Measurements from ENCODE around the gene SSUH2. TPM values are rescaled to one million over a fixed set of nuclear protein-coding genes. Genes with fewer than 3 reads are reported as not detected.
"Not testable (repeated sequence)": the region's sequence is repeated elsewhere in the genome, so short reads cannot be mapped to it uniquely, and the experiment has no call there.

SSUH2 gene
- total RNA-seq, 4 donors from 2014 or later = 0.32 to 5.1 (median 0.66) TPM; not detected in 1

- Histone ChIP-seq H3K4me3 (peak overlapping the region in 2 of 4 donors; percentile 19 to 24), H3K27ac (replicated peaks in 1 of 4) (peak overlapping the region in 1 of 4 donors; percentile 57), H3K36me3 (no peaks in the 10 kb centered on the region), H3K4me1 (peaks cover 0 to 8% (median 4%) of the 10 kb centered on the region in 4 donors), H3K27me3 (peaks cover 0 to 32% (median 0%) of the 10 kb centered on the region in 4 donors), H3K9me3 (no peaks in the 10 kb centered on the region)
- WGBS = no CpG with 5 or more reads among the region's 19 CpGs
- TF ChIP-seq EP300 (IDR thresholded peaks at IDR 0.05) = no peak
- TF ChIP-seq, protein P1, sequence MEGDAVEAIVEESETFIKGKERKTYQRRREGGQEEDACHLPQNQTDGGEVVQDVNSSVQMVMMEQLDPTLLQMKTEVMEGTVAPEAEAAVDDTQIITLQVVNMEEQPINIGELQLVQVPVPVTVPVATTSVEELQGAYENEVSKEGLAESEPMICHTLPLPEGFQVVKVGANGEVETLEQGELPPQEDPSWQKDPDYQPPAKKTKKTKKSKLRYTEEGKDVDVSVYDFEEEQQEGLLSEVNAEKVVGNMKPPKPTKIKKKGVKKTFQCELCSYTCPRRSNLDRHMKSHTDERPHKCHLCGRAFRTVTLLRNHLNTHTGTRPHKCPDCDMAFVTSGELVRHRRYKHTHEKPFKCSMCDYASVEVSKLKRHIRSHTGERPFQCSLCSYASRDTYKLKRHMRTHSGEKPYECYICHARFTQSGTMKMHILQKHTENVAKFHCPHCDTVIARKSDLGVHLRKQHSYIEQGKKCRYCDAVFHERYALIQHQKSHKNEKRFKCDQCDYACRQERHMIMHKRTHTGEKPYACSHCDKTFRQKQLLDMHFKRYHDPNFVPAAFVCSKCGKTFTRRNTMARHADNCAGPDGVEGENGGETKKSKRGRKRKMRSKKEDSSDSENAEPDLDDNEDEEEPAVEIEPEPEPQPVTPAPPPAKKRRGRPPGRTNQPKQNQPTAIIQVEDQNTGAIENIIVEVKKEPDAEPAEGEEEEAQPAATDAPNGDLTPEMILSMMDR (IDR thresholded peaks at IDR 0.05) = no peak
- no peak for TF ChIP-seq POLR2AphosphoS5 (IDR thresholded peaks at IDR 0.05)
- no peak for TF ChIP-seq POLR2A (IDR thresholded peaks at IDR 0.05; ENCODE audit: low read depth)
- intact Hi-C loops (cut with DNase I) = no loop called here
- no peak for DNase-seq (ENCODE audit: extremely low spot score)
Measured at GRCh38 chr3:8678751-8679150, 34.2 kb upstream of the SSUH2 start.

DNA sequence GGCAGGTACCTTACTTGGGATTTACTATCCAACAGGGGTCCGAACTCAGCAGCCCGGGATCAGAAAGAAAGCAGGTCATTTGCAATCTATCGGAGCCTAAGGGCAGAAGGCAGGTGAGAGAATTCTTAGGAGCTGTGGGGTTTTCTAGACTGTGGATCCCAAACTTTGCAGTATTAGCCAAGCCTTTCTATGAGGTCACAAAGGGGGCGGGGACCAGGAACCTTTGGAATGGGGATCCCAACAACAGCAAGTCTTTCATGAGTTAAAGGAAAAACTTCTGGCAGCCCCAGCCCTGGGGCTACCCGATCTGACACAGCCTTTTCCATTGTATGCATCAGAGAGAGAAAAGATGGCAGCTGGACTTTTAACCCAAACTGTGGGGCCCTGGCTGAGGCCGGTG is 32.7 kb upstream of the SSUH2 start:
- Histone ChIP-seq H3K27ac (replicated peaks in 1 of 4) (peak overlapping the region in 1 of 4 donors; percentile 60), H3K4me3 (peak overlapping the region in 3 of 4 donors; percentile 23 to 30 (median 25)), H3K27me3 (peaks cover 0 to 32% (median 0%) of the 10 kb centered on the region in 4 donors)
- DNase-seq (ENCODE audit: extremely low spot score); H3K36me3 ChIP-seq; H3K9me3 ChIP-seq; intact Hi-C loops (cut with DNase I); H3K4me1 ChIP-seq: not testable (repeated sequence)
- 79% methylated on average over 4 of the region's 6 CpGs for WGBS

DNA sequence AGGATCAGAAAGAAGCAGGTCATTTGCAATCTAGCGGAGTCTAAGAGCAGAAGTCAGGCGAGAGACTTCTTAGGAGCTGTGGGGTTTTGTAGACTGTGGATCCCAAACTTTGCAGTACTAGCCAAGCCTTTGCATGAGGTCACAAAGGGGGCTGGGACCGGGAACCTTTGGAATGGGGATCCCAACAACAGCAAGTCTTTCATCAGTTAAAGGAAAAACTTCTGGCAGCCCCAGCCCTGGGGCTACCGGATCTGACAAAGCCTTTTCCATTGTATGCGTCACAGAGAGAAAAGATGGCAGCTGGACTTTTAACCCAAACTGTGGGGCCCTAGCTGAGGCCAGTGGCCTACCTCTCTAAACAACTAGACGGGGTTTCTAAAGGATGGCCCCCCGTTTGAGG is 31.0 kb upstream of the SSUH2 start:
- H3K4me1 ChIP-seq; H3K36me3 ChIP-seq; DNase-seq (ENCODE audit: extremely low spot score); H3K4me3 ChIP-seq; intact Hi-C loops (cut with DNase I); H3K9me3 ChIP-seq: not testable (repeated sequence)
- WGBS = 81% methylated on average over 7 of the region's 7 CpGs
- H3K27ac ChIP-seq (replicated peaks in 1 of 4) = peak overlapping the region in 1 of 4 donors; percentile 46
- peaks cover 0 to 21% (median 0%) of the 10 kb centered on the region in 4 donors for H3K27me3 ChIP-seq

DNA sequence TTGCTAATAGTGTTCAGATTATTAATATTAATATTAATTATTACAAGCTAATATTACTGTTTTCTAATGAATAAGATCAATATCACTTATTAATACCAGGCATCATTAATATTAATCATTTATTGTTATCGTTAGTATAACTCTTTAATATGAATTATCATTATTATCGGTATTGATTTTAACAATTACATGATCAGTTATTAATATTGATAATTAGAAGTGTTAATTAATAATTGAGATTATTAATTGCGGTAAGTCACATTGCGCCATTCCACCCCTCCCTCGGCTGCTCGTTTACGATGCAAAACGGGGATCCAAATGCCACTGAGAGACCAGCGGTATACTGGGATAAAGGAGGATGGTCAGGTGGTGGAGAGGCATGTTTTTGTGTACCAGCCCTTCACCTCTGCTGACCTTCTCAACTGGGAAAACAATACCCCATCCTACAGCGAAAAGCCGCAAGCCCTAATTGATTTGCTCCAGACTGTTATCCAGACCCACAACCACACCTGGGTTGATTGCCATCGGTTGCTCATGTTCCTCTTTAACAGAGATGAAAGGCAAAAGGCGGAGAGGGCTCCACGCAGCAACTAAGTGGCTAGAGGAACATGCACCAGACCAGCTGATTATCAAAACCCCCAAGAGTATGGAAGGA is 28.6 kb upstream of the SSUH2 start:
- Histone ChIP-seq H3K36me3 (no peaks in the 10 kb centered on the region), H3K9me3 (no peaks in the 10 kb centered on the region), H3K4me1 (peaks cover 0 to under 1% (median 0%) of the 10 kb centered on the region in 4 donors), H3K27me3 (peaks cover 0 to 6% (median 0%) of the 10 kb centered on the region in 4 donors), H3K4me3 (no peak overlapping the region), H3K27ac (replicated peaks in 1 of 4) (no peak overlapping the region)
- no peak for TF ChIP-seq EP300 (IDR thresholded peaks at IDR 0.05)
- TF ChIP-seq POLR2A (IDR thresholded peaks at IDR 0.05; ENCODE audit: low read depth) = no peak
- 92% methylated on average over 14 of the region's 14 CpGs for WGBS
- intact Hi-C loops (cut with DNase I) = no loop called here
- DNase-seq (ENCODE audit: extremely low spot score) = no peak

DNA sequence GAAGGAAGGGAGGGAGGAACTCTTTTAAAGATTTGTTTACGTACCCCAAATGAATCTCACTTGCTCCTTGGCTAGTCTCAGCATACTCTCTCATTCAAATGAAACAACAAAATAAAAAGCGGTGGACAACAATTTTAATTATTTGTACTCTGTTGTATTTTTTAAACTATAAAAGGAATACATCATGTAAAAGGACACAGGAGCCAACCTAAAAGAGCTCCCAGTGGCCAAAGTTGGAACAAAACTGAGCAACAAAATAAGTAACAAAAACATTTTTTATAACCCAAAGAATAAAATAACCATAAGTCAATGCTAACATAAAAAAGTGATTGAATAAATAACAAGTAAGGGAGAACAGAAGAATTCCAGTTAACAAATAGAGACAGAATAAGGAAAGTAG is 24.4 kb upstream of the SSUH2 start:
- Histone ChIP-seq H3K4me3 (no peak overlapping the region), H3K36me3 (no peaks in the 10 kb centered on the region), H3K27ac (replicated peaks in 1 of 4) (no peak overlapping the region), H3K4me1 (no peaks in the 10 kb centered on the region), H3K27me3 (no peaks in the 10 kb centered on the region), H3K9me3 (no peaks in the 10 kb centered on the region)
- intact Hi-C loops (cut with DNase I) = no loop called here
- 79% methylated on average over 2 of the region's 2 CpGs for WGBS
- no peak for DNase-seq (ENCODE audit: extremely low spot score)
- TF ChIP-seq EP300 (IDR thresholded peaks at IDR 0.05) (no peak), POLR2AphosphoS5 (IDR thresholded peaks at IDR 0.05) (no peak), POLR2A (IDR thresholded peaks at IDR 0.05; ENCODE audit: low read depth) (no peak)
- TF ChIP-seq, protein P1 (IDR thresholded peaks at IDR 0.05) = no peak

DNA sequence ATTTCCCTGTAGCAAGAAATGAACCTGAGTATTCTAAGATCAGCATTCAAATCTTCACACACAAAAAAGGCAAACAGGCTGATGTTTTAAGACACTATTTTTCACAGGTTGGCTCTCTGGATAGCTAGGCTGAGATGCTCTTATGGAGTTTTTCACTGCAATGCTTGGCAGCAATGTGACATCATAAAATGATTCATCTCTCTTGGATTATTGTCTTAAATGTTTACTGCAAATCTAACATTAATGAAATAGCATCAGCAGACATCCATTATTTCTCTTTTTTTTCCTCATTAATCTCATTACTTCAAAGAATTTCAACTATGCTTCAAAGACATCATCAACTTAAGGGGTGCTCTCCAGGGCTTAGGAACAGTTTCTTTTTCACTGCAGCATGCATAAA is 23.6 kb upstream of the SSUH2 start:
- no peak overlapping the region for H3K4me3 ChIP-seq
- no peaks in the 10 kb centered on the region for H3K36me3 ChIP-seq
- no peak overlapping the region for H3K27ac ChIP-seq (replicated peaks in 1 of 4)
- no peaks in the 10 kb centered on the region for H3K27me3 ChIP-seq
- intact Hi-C loops (cut with DNase I) = no loop called here
- TF ChIP-seq EP300 (IDR thresholded peaks at IDR 0.05) = no peak
- TF ChIP-seq, protein P1 (IDR thresholded peaks at IDR 0.05) = no peak
- TF ChIP-seq POLR2AphosphoS5 (IDR thresholded peaks at IDR 0.05) = no peak
- no peak for TF ChIP-seq POLR2A (IDR thresholded peaks at IDR 0.05; ENCODE audit: low read depth)
- no peaks in the 10 kb centered on the region for H3K4me1 ChIP-seq
- H3K9me3 ChIP-seq = no peaks in the 10 kb centered on the region
- no peak for DNase-seq (ENCODE audit: extremely low spot score)

All from esophagus muscularis mucosa (tissue), 4 donors.